Effector memory CD4-positive, alpha-beta T cell (primary cell): Measurements from ENCODE around the gene UBE2K.
"Not testable (repeated sequence)": the region's sequence is repeated elsewhere in the genome, so short reads cannot be mapped to it uniquely, and the experiment has no call there.

Experiments
- DNase-seq, 3 donors: peaks; one replicate each; pipeline ENCODE4 v3.0.0-alpha.2; 2020
- H3K27ac ChIP-seq: 2 replicates; pipeline ENCODE4 v1.7.0; 2013; ENCODE audit warnings: mild to moderate bottlenecking, low read length, moderate library complexity; ENCODE audit not compliant: insufficient read depth, poor library complexity, severe bottlenecking
- H3K27me3 ChIP-seq: replicated peaks from 2 replicates; pipeline ENCODE4 v1.7.0; 2013; ENCODE audit warnings: mild to moderate bottlenecking, low read length; ENCODE audit not compliant: insufficient read depth, control insufficient read depth, poor library complexity, severe bottlenecking
- H3K36me3 ChIP-seq: 2 replicates; pipeline ENCODE4 v1.7.0; 2013; ENCODE audit warnings: mild to moderate bottlenecking, low read length, moderate library complexity; ENCODE audit not compliant: control insufficient read depth, insufficient read depth
- H3K4me1 ChIP-seq: 2 replicates; pipeline ENCODE4 v1.7.0; 2013; ENCODE audit warnings: low read length, mild to moderate bottlenecking; ENCODE audit not compliant: control insufficient read depth, insufficient read depth, poor library complexity, severe bottlenecking
- H3K4me3 ChIP-seq: 2 replicates; pipeline ENCODE4 v1.7.0; 2013; ENCODE audit warnings: low read length, low read depth, mild to moderate bottlenecking; ENCODE audit not compliant: insufficient read depth, poor library complexity, severe bottlenecking
- H3K9me3 ChIP-seq: 2 replicates; pipeline ENCODE4 v1.7.0; 2013; ENCODE audit warnings: mild to moderate bottlenecking, low read length, moderate library complexity; ENCODE audit not compliant: control insufficient read depth

UBE2K gene

GRCh38 chr4:39756159-39756558 lies 58.2 kb downstream of the UBE2K start:
- H3K27ac ChIP-seq: no peak overlapping the region
- no peaks in the 10 kb centered on the region for H3K27me3 ChIP-seq
- H3K4me3 ChIP-seq: no peak overlapping the region
- H3K4me1 ChIP-seq: no peaks in the 10 kb centered on the region
- H3K36me3 ChIP-seq: peaks cover 21% of the 10 kb centered on the region
- no peak for DNase-seq
- H3K9me3 ChIP-seq: no peaks in the 10 kb centered on the region

- Histone ChIP-seq H3K4me3 (no peak overlapping the region), H3K27me3 (no peaks in the 10 kb centered on the region), H3K27ac (no peak overlapping the region), H3K36me3 (peaks cover 21% of the 10 kb centered on the region), H3K9me3 (no peaks in the 10 kb centered on the region), H3K4me1 (no peaks in the 10 kb centered on the region)
- no peak for DNase-seq
Observed at GRCh38 chr4:39758176-39758575, 60.2 kb downstream of the UBE2K start.

- no peak for DNase-seq
- Histone ChIP-seq H3K27me3 (no peaks in the 10 kb centered on the region), H3K4me1 (no peaks in the 10 kb centered on the region), H3K27ac (no peak overlapping the region), H3K36me3 (peaks cover 31% of the 10 kb centered on the region), H3K9me3 (no peaks in the 10 kb centered on the region), H3K4me3 (no peak overlapping the region)
Observed at GRCh38 chr4:39759569-39759968, 61.6 kb downstream of the UBE2K start.

- no peak overlapping the region for H3K27ac ChIP-seq
- no peaks in the 10 kb centered on the region for H3K27me3 ChIP-seq
- no peaks in the 10 kb centered on the region for H3K4me1 ChIP-seq
- no peaks in the 10 kb centered on the region for H3K9me3 ChIP-seq
- no peak overlapping the region for H3K4me3 ChIP-seq
- peaks cover 33% of the 10 kb centered on the region for H3K36me3 ChIP-seq
- DNase-seq: no peak
Observed at GRCh38 chr4:39761005-39761667, 63.2 kb downstream of the UBE2K start.

GRCh38 chr4:39763714-39764572 lies 66.0 kb downstream of the UBE2K start:
- Histone ChIP-seq H3K4me3 (no peak overlapping the region), H3K36me3 (peaks cover 34% of the 10 kb centered on the region), H3K9me3 (no peaks in the 10 kb centered on the region), H3K27ac (no peak overlapping the region), H3K4me1 (no peaks in the 10 kb centered on the region), H3K27me3 (no peaks in the 10 kb centered on the region)
- DNase-seq: no peak

- DNase-seq: no peak
- peaks cover 23% of the 10 kb centered on the region for H3K36me3 ChIP-seq
- H3K27me3 ChIP-seq: no peaks in the 10 kb centered on the region
- no peaks in the 10 kb centered on the region for H3K9me3 ChIP-seq
- H3K4me3 ChIP-seq: no peak overlapping the region
- H3K27ac ChIP-seq: no peak overlapping the region
- no peaks in the 10 kb centered on the region for H3K4me1 ChIP-seq
Observed at GRCh38 chr4:39770005-39770404, 72.1 kb downstream of the UBE2K start.

- Histone ChIP-seq H3K4me3 (no peak overlapping the region), H3K27me3 (no peaks in the 10 kb centered on the region), H3K9me3 (no peaks in the 10 kb centered on the region), H3K4me1 (no peaks in the 10 kb centered on the region), H3K36me3 (peaks cover 23% of the 10 kb centered on the region), H3K27ac (no peak overlapping the region)
- no peak for DNase-seq
Observed at GRCh38 chr4:39770471-39770870, 72.5 kb downstream of the UBE2K start.

GRCh38 chr4:39770969-39771724 lies 73.2 kb downstream of the UBE2K start:
- no peak for DNase-seq
- Histone ChIP-seq H3K27ac (no peak overlapping the region), H3K4me1 (no peaks in the 10 kb centered on the region), H3K9me3 (no peaks in the 10 kb centered on the region), H3K4me3 (no peak overlapping the region), H3K27me3 (no peaks in the 10 kb centered on the region), H3K36me3 (peaks cover 27% of the 10 kb centered on the region)

- not testable (repeated sequence) for H3K4me1 ChIP-seq, H3K27me3 ChIP-seq, H3K27ac ChIP-seq, H3K4me3 ChIP-seq, DNase-seq, H3K9me3 ChIP-seq
- peaks cover 24% of the 10 kb centered on the region for H3K36me3 ChIP-seq
Observed at GRCh38 chr4:39781988-39782387, 84.1 kb downstream of the UBE2K start.

GRCh38 chr4:39785083-39785482 lies 87.1 kb downstream of the UBE2K start:
- Histone ChIP-seq H3K4me3 (no peak overlapping the region), H3K4me1 (no peaks in the 10 kb centered on the region), H3K9me3 (no peaks in the 10 kb centered on the region), H3K36me3 (no peaks in the 10 kb centered on the region), H3K27me3 (no peaks in the 10 kb centered on the region), H3K27ac (no peak overlapping the region)
- no peak for DNase-seq
